COLO829 (cell line): ENCODE data around the gene STUM.

Experiments
- DNase-seq: peaks from one replicate; pipeline ENCODE4 v3.0.0; 2012; ENCODE audit warnings: low spot score

STUM gene

DNA sequence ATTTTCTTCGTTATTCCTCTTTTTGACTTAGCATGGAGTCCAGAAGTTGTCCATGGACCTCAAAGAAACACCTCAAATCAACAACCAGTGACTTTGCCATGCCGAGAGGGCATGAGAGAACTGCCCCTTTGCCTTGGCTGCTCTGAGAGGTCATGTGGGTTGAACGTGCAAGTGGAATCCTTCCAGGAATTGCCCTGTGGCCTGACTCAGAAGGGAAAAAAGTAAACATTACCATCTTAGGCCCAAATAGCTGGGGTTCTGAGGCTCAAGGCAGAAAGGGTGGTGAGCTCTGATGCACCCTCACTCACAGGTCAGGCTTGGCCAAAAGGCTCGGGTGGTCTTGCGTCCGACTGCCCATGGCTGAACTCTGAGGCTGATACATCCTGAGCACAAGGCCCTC lies 15.1 kb downstream of the STUM start:
- no peak for DNase-seq

DNA sequence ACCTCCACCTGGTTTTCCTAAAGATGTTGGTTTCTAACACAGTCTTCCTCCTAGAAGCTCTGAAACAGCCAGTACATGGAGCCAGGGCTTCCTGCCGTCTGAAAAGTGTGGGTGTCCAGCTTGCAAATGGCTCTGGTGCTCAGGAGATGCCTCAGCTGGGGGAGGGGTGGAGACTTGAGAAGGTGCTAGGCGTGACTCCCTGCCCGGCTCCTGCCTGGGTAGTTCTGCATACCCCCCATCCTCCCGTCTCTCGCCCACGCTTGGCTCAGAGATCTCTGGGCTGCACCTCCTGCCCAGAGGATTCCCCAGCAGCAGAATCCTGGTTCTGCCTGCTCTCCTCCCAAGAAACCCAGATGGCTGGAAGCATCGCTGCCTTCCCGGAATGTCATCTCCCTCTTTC lies 16.9 kb downstream of the STUM start:
- DNase-seq = no peak

DNA sequence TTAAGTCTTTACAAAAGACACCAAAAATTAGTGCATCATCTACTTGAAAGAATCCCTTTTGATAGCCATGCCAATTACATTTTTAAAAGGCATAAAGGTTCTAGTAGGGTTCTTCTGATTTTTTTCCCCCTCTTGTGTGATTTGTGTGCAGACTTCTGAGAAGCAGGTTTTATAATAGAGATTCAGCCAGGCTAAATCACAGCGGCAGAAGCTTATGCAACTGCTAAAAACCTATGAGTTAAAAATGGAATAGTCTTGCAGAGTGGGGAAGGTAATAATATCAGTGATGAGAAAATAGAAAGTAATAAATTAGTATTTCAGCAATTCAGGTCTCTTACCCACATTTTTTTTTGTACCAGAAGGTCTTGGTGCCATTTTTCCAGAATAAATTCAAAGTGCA lies 17.7 kb downstream of the STUM start:
- no peak for DNase-seq

DNA sequence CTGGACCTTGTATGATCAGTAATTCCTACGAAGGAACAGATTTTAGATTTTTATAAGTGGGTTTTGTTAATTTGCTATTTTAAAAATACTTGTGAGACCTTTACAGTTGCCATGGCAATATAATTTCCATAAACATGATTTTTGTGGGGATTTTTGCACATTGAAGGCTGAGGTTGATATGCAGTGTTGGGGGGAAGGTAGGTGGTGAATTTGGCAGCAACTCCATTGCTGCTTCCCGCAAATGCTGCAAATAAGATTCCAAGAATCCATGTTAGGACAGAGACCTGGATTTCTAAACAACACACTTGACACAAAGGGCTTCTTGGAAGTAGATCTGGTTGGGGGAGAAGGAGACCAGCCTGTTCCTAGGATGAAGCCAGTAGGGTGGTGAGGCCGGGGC lies 18.2 kb downstream of the STUM start:
- DNase-seq = no peak

DNA sequence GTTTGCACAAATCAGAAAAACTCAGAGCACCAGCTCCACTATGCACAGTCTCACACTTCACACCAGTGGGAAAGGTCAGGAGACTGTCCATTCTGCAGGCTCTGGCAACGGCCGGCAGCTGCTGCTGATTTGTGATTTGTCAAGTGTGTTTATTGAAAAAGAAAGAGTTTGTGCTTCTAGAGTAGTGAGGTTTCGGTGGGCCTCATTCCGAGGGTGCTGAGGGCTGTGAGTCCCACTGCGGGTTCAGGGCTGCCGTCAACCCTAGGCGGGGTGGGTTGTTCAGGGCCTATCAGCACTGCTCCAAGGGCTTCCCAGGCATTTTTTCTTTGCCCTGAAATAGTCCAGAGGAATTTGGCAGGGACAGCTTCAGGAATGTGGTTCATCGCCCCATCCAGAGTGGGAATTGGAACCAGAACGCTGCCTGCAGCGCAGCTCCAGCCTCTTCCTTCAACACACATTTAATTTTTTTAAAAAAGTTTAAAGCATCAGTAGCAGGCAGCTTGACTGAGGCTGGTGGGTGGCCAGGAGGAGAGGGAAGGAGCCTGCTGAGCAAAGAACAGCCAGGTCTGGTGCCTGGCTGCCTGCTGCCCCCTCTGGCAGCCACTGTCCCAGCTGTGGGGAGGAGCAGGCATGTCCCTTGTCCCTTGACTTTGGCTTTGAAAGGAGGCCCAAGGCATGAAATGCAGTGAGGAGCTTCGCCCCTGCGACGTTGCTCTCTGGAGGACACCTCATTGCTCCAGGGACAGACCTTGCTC lies 19.7 kb downstream of the STUM start:
- no peak for DNase-seq

GRCh38 chr1:226568975-226569741 lies 20.6 kb downstream of the STUM start:
- no peak for DNase-seq

GRCh38 chr1:226569879-226570547 lies 21.4 kb downstream of the STUM start:
- DNase-seq = no peak

GRCh38 chr1:226571893-226572292 lies 23.3 kb downstream of the STUM start:
- DNase-seq = no peak

GRCh38 chr1:226572325-226572726 lies 23.8 kb downstream of the STUM start:
- DNase-seq = no peak

GRCh38 chr1:226574044-226574443 lies 25.5 kb downstream of the STUM start:
- DNase-seq = no peak

- no peak for DNase-seq
These were observed 26.2 kb downstream of the STUM start for GRCh38 chr1:226574591-226575435.

GRCh38 chr1:226575436-226575720 lies 26.8 kb downstream of the STUM start:
- no peak for DNase-seq

DNA sequence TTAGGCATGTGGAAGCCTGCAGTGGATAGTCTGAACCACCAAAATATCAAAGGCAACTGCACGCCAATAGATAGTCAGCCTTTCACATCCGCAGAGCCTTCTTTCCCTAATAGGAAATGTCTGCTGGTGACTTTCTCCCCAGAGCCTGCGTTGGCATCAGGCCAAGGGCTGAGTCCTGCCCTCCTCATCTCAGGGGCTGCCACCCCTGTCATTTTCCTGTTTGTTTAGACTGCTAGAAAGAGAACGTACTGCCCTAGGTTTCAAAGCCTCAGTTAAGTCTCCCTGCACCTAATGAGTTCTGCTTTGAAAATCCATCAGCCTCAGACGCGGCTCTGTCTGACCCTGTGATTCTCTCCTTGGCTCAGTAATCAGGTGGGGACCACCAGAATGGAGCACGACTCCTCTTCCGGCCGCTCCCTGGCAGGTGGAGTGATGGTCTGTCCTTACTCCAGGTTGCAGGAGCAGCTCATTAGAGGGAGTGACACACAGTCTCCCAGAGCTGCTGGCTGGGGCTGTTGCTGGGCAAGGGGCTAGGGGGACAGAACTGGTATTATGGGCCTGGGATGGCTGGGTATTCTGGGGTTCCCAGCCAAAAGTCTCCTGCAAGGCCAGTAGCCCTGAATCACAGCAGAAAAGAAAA lies 27.3 kb downstream of the STUM start:
- DNase-seq = no peak

DNA sequence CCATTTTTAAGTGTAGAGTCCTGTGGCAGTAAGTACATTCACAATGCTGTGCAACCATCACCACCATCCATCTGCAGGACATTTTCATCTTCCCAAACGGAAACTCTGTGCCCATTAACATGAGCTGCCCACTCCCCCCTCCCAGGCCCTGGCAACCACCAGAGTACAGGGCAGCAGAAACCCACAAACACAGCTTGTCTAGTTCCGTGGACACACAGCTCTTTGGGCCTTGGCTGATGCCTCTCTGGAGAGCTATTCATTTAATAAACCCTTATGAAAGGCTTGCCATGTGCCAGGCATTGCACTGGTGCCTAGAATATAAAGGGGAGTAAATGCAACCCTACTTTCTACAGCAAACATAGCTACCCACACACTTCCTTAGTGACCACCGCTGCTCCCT lies 28.0 kb downstream of the STUM start:
- no peak for DNase-seq

DNA sequence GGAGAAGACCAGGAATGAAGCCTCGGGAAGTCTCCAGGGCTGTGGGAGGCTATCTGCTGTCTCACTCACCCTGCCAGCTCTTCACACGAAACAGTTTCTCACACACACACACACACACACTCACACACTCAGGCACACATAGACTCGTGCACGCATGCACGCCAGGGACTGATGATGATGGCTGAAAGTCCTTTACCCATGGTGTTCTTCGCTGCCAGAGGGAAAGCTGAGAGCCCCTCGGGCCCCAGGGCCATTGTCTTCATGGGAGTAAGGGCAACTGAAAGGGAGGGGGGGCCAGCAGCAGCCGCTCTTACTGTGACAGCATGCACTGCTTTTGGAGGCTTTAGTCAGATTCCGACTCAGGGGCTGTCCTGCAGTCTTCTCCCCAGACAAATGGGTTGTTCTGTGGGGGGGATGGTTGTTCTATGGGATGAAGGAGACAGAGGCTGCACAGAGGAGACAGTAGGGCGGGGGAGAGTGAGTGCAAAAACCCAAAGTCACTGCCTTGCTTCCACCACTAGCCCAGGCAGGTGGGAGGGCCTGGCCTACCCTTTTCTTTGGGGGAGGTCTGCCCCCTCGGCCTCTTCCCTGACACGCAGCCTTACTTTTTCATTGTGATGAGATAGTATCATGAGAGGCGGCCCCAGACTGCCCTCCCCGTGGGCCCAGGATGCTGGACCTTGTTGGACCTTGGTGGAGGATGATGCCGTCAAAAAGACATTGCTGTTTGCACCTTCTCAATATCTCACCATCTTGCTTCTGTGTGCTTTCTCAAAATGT lies 29.0 kb downstream of the STUM start:
- no peak for DNase-seq

- DNase-seq = no peak
These were observed 30.5 kb downstream of the STUM start for GRCh38 chr1:226578946-226579578.

DNA sequence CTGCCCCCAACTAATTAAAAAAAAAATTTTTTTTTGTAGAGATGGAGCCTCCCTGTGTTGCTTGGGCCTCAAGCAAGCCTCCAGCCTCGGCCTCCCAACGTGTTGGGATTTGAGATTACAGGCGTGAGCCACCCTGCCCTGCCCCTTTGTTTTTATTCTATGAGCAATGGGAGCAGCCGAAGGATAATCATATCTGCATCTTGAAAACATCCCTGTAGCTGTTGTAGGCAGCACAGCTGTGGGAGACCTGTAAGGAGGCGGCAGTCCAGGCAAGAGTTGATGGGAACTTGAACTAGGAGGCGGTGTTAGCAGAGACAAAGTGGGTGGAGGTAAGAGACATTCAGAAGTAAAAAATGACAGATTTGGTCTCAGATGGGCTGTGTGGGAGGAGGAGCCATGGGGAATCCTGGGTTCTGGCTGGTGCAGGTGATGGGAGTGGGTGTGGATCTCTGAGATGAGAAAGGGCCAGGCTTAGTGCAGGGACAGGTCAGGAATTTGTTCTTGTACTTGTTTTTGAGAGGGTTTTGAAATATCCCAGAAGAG lies 31.3 kb downstream of the STUM start:
- DNase-seq = no peak

DNA sequence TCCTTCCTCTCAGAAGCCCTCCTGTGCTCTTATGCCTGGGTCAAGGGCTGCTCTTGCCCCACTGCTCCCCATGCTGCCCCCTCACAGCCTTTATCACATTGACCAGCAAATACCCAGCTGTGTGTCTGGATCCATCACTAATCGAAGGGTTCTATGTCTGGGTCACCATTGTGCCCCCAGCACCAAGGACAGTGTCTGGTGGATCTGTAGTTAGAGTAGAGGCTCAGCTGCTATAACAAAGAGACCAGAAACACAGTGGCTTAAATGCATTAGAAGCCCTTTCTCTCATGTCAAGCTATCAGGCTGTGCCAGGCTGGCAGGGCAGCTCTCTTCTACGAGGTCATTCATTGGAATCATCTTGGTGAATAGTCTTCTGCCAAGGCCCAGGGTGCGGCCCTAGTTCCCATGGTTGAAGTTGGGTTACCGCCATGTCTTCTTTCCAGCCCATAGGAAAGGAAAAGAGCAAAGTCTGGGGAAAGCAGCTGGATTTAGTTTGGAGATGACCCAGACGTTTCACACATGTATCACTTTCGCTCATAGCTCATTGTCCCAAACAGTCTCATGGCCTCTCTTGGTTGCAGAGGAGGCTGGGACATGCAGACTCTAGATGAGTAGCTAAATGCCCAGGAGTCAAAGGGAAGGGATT lies 32.2 kb downstream of the STUM start:
- DNase-seq = no peak

GRCh38 chr1:226581650-226582330 lies 33.2 kb downstream of the STUM start:
- DNase-seq = no peak
